GM12891 (cell line): ENCODE data around the gene NBL1.

Source experiments
- POLR2A ChIP-seq: IDR thresholded peaks from 2 replicates; pipeline ENCODE4 v1.6.1; 2011; ENCODE audit warnings: low read depth, low read length, control low read depth
- POLR2AphosphoS5 ChIP-seq: IDR thresholded peaks from 2 replicates; pipeline ENCODE4 v1.6.1; 2011; ENCODE audit warnings: low read depth, low read length, control low read depth
- SPI1 ChIP-seq: IDR thresholded peaks from 2 replicates; pipeline ENCODE4 v1.6.1; 2011; ENCODE audit warnings: low read depth, low read length, control low read depth
- TAF1 ChIP-seq: IDR thresholded peaks from 2 replicates; pipeline ENCODE4 v1.6.1; 2011; ENCODE audit warnings: low read depth, low read length, control low read depth

DNA sequence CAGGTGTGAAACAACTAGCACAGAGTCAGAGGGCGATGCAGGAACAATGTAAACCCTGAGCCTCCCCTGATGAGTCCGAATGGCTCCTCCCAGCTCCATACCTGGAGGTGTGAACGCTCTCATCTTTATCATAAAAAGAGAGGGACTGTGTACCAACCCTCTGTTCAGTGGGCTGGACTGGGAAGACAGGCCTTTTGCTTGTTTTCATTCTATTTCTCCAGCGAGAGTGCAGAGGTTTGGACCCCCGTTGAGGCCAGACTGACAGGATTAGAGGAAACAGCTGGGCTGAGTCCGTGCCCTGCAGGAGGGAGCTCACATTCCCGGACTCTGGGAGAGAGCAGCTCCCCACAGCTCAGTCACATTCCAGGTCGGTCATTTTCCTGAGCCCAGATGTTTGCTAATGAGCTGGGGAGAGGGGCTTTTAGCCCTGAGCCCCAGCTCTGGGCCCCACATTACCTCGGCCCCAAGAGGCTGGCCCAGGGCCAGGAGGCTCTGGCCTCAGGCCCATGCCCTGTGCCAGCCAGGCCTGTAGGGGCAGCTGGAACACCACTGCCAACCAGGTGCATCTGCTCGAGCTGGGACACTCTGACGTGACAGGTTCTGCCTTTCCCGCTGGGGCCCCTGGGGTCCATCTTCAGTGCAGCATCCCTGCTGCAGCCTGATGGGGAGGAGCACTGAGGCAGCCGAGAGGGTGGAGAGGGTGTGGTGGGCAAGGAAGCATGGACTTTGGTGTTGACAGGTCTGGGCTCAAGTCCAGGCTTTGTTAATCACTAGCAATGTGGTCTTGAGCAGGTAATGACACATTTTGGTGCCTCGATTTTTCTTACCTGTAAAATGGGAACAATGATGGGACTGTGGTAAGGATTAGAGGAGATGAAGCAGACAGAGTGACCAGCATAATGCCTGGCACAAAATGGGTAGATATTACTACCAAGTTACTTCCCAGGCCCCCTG is 3.5 kb upstream of the NBL1 start:
- TF ChIP-seq POLR2AphosphoS5 = no peak
- TF ChIP-seq TAF1 = no peak
- no peak for TF ChIP-seq POLR2A
- TF ChIP-seq SPI1 = no peak
